HG03139 (cell line): ENCODE data around the gene C6orf136.
"Not testable (repeated sequence)": the region's sequence is repeated elsewhere in the genome, so short reads cannot be mapped to it uniquely, and the experiment has no call there.

Experiments
- ATAC-seq: cut with Tn5 transposase; IDR thresholded peaks from one replicate; pipeline ENCODE4 v1.9.1; 2021; ENCODE audit not compliant: unreplicated experiment

C6orf136 gene

GRCh38 chr6:30655743-30656094 is 8.8 kb downstream of the C6orf136 start:
- no peak for ATAC-seq

GRCh38 chr6:30656513-30656912 is 9.6 kb downstream of the C6orf136 start:
- ATAC-seq, result no peak

- no peak for ATAC-seq
Observed at GRCh38 chr6:30657454-30657853, 10.5 kb downstream of the C6orf136 start.

- not testable (repeated sequence) for ATAC-seq
Observed at GRCh38 chr6:30657922-30658321, 11.0 kb downstream of the C6orf136 start.

- ATAC-seq, result no peak
Observed at GRCh38 chr6:30664994-30665767, 18.2 kb downstream of the C6orf136 start.

- ATAC-seq, result not testable (repeated sequence)
Observed at GRCh38 chr6:30666300-30666699, 19.4 kb downstream of the C6orf136 start.

GRCh38 chr6:30670760-30671527 is 24.0 kb downstream of the C6orf136 start:
- ATAC-seq, result no peak

GRCh38 chr6:30672445-30673253 is 25.7 kb downstream of the C6orf136 start, which contains the start of gene DHX16:
Gene DHX16, minus strand, starts transcription at chr6:30673006. Its CDS starts 165 bp downstream, at chr6:30672841.
- ATAC-seq, result peak; percentile 53

- ATAC-seq, result no peak
Observed at GRCh38 chr6:30676660-30677285, 29.8 kb downstream of the C6orf136 start.

GRCh38 chr6:30678964-30679726 is 32.2 kb downstream of the C6orf136 start:
- ATAC-seq, result no peak

GRCh38 chr6:30679765-30680535 is 33.0 kb downstream of the C6orf136 start:
- ATAC-seq, result no peak

GRCh38 chr6:30681766-30682142 is 34.8 kb downstream of the C6orf136 start:
- no peak for ATAC-seq

GRCh38 chr6:30682143-30683117 is 35.5 kb downstream of the C6orf136 start:
- ATAC-seq, result peak; percentile 35

GRCh38 chr6:30683183-30683979 is 36.4 kb downstream of the C6orf136 start:
- no peak for ATAC-seq

- ATAC-seq, result no peak
Observed at GRCh38 chr6:30683980-30684338, 37.0 kb downstream of the C6orf136 start.

GRCh38 chr6:30684386-30685156 is 37.6 kb downstream of the C6orf136 start:
- no peak for ATAC-seq
